ENCODE results near the gene SAP30. TPM values are rescaled to one million over a fixed set of nuclear protein-coding genes. Genes with fewer than 3 reads are reported as not detected.

Gene SAP30
- total RNA-seq, 4 donors from 2014 or later, result 10.9 to 18.4 (median 16.0) TPM

GRCh38 chr4:173397604-173398003, 26.9 kb downstream of the SAP30 start:
- Histone ChIP-seq H3K27me3 (no peaks in the 10 kb centered on the region), H3K9me3 (no peaks in the 10 kb centered on the region), H3K4me3 (no peak overlapping the region), H3K4me1 (no peaks in the 10 kb centered on the region), H3K27ac (no peak overlapping the region), H3K36me3 (peaks cover 11% of the 10 kb centered on the region)
- TF ChIP-seq EP300 (IDR thresholded peaks at IDR 0.05) (no peak), POLR2AphosphoS5 (IDR thresholded peaks at IDR 0.05) (no peak), POLR2A (IDR thresholded peaks at IDR 0.05) (no peak), CTCF (IDR thresholded peaks at IDR 0.05) (no peak)
- 61% methylated on average over 1 of the region's 1 CpG for WGBS
- DNase-seq (ENCODE audit: low spot score in 2 of 2), result no peak

- TF ChIP-seq CTCF (IDR thresholded peaks at IDR 0.05), result no peak
- TF ChIP-seq EP300 (IDR thresholded peaks at IDR 0.05), result no peak
- no peak for TF ChIP-seq POLR2AphosphoS5 (IDR thresholded peaks at IDR 0.05)
- no peak for TF ChIP-seq POLR2A (IDR thresholded peaks at IDR 0.05)
- Histone ChIP-seq H3K27me3 (no peaks in the 10 kb centered on the region), H3K27ac (no peak overlapping the region), H3K4me3 (no peak overlapping the region), H3K36me3 (peaks cover 6% of the 10 kb centered on the region), H3K4me1 (no peaks in the 10 kb centered on the region), H3K9me3 (no peaks in the 10 kb centered on the region)
- no peak for DNase-seq (ENCODE audit: low spot score in 2 of 2)
Measured at GRCh38 chr4:173398220-173398619, 27.5 kb downstream of the SAP30 start.

GRCh38 chr4:173398779-173399415, 28.1 kb downstream of the SAP30 start, which contains the start of gene SCRG1:
TSS of gene SCRG1 (minus strand) at chr4:173399116. CDS start at chr4:173391414, 7,702 bp downstream.
- Histone ChIP-seq H3K27me3 (no peaks in the 10 kb centered on the region), H3K9me3 (no peaks in the 10 kb centered on the region), H3K4me1 (no peaks in the 10 kb centered on the region), H3K27ac (no peak within 1 kb of the TSS), H3K36me3 (peaks cover 3% of the 10 kb centered on the region), H3K4me3 (no peak within 1 kb of the TSS)
- TF ChIP-seq POLR2A (IDR thresholded peaks at IDR 0.05) (no peak), POLR2AphosphoS5 (IDR thresholded peaks at IDR 0.05) (no peak), CTCF (IDR thresholded peaks at IDR 0.05) (no peak), EP300 (IDR thresholded peaks at IDR 0.05) (no peak)
- no peak for DNase-seq (ENCODE audit: low spot score in 2 of 2)
- 42% methylated on average over 4 of the region's 4 CpGs for WGBS

- H3K27ac ChIP-seq, result no peak overlapping the region
- WGBS, result 94% methylated on average over 4 of the region's 4 CpGs
- TF ChIP-seq EP300 (IDR thresholded peaks at IDR 0.05), result no peak
- TF ChIP-seq CTCF (IDR thresholded peaks at IDR 0.05), result no peak
- TF ChIP-seq POLR2A (IDR thresholded peaks at IDR 0.05), result no peak
- TF ChIP-seq POLR2AphosphoS5 (IDR thresholded peaks at IDR 0.05), result no peak
- no peaks in the 10 kb centered on the region for H3K9me3 ChIP-seq
- H3K36me3 ChIP-seq, result peaks cover 8% of the 10 kb centered on the region
- H3K4me3 ChIP-seq, result no peak overlapping the region
- DNase-seq (ENCODE audit: low spot score in 2 of 2), result no peak
- no peaks in the 10 kb centered on the region for H3K4me1 ChIP-seq
- no peaks in the 10 kb centered on the region for H3K27me3 ChIP-seq
Measured at GRCh38 chr4:173401063-173401462, 30.3 kb downstream of the SAP30 start.

GRCh38 chr4:173403051-173403450, 32.3 kb downstream of the SAP30 start:
- no peak for DNase-seq (ENCODE audit: low spot score in 2 of 2)
- Histone ChIP-seq H3K27me3 (no peaks in the 10 kb centered on the region), H3K4me3 (no peak overlapping the region), H3K9me3 (no peaks in the 10 kb centered on the region), H3K4me1 (no peaks in the 10 kb centered on the region), H3K36me3 (peaks cover 8% of the 10 kb centered on the region), H3K27ac (no peak overlapping the region)
- TF ChIP-seq POLR2A (IDR thresholded peaks at IDR 0.05) (no peak), CTCF (IDR thresholded peaks at IDR 0.05) (no peak), EP300 (IDR thresholded peaks at IDR 0.05) (no peak), POLR2AphosphoS5 (IDR thresholded peaks at IDR 0.05) (no peak)
- WGBS, result 77% methylated on average over 2 of the region's 2 CpGs
